NCI-H748 (cell line): Measurements from ENCODE around the gene TXNL4B.

ENCODE experiments used
- DNase-seq: peaks from one replicate; lab custom pipeline; 2025; ENCODE audit not compliant: unreplicated experiment; lab: John Stamatoyannopoulos, UW

TXNL4B gene

GRCh38 chr16:72042157-72042660 is 51.2 kb downstream of the TXNL4B start:
- no peak for DNase-seq

- no peak for DNase-seq
Observed at GRCh38 chr16:72036098-72036497, 57.3 kb downstream of the TXNL4B start.
